NT2/D1 (cell line): ENCODE measurements around the gene ANKRD60.

Experiments
- SUZ12 ChIP-seq: IDR thresholded peaks from 2 replicates; pipeline ENCODE4 v1.6.1; 2011; ENCODE audit not compliant: insufficient read length, insufficient read depth; ENCODE audit errors: extremely low read depth
- YY1 ChIP-seq: IDR thresholded peaks from 2 replicates; pipeline ENCODE4 v1.6.1; 2011; ENCODE audit not compliant: insufficient read length, insufficient read depth

DNA sequence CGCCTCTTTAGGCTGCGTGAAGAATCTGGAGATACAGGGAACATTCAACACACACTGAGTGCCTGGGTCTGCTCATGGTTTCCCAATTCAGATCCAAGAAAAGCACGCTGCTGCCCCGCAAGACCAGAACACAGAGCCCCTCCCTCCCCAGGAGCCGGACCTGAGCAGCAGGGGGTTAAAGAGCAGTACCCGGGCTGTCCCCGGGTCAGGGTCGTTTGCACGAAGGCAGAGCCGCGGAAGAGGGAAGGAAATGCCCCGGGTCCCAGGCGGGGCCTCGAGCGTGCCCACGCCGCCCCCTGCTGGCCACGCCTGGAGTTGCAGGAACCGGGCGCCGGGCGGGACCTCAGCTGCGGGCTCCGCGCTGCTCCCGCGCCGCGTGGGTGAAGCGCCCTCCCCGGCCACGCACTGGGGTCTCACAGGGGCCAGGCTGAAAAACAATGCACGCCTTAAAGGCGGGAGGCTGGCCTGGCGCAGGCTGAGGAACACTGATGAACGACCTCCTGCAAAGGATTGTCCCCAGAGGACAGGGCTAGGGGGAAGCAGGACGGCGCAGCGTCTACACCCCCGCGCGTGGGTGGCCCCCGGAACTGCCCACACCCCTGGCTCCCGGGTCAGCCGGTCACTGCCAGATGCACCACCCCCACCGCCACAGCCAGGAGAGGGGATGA is 48.9 kb downstream of the ANKRD60 start:
- no peak for TF ChIP-seq SUZ12
- TF ChIP-seq YY1 = no peak
